Gastrocnemius medialis (tissue), 4 donors: ENCODE results near the gene KLF9.
"Not testable (repeated sequence)": the region's sequence is repeated elsewhere in the genome, so short reads cannot be mapped to it uniquely, and the experiment has no call there.

Experiments
- CTCF ChIP-seq, 5 experiments: fragments of 450-650 bp in 3 of 5; fragments of 200-600 bp in 2 of 5; sonication (generic) in 2 of 5; IDR thresholded peaks in 4 of 5; conservative IDR thresholded peaks in 1 of 5; 1 replicate in 4 of 5; 2 replicates in 1 of 5; pipeline ENCODE4 v1.5.1; 2016 to 2019; ENCODE audit warnings: antibody characterized with exemption in 5 of 5, mild to moderate bottlenecking in 3 of 5, moderate library complexity in 3 of 5
- POLR2A ChIP-seq, 2 donors: fragments of 450-650 bp; IDR thresholded peaks; one replicate each; pipeline ENCODE4 v1.6.1; 2017; ENCODE audit warnings: antibody characterized with exemption in 2 of 2, mild to moderate bottlenecking in 2 of 2, moderate library complexity in 2 of 2

GRCh38 chr9:70401241-70401640, 13.2 kb downstream of the KLF9 start:
- TF ChIP-seq CTCF (IDR thresholded peaks at IDR 0.05 in 4 of 5, conservative IDR thresholded peaks at IDR 0.05 in 1 of 5); POLR2A (IDR thresholded peaks at IDR 0.05): not testable (repeated sequence)
